H1 (cell line): ENCODE measurements around the gene CACNB4. TPM values are rescaled to one million over a fixed set of nuclear protein-coding genes. Genes with fewer than 3 reads are reported as not detected.
A peak's percentile ranks its signal among the peaks of the same experiment; 100 is the strongest.

Experiments used
- CTCF ChIA-PET: fragments of 300-600 bp; sonication (Branson Sonifier 250); formaldehyde crosslinking; loops from one replicate; lab custom pipeline; 2021; ENCODE audit not compliant: partially characterized antibody; lab: Charles Lee
- POLR2A ChIA-PET: fragments of 300-600 bp; sonication (Branson Sonifier 250); formaldehyde crosslinking; loops from one replicate; lab custom pipeline; 2021; ENCODE audit warnings: inconsistent platforms; ENCODE audit not compliant: partially characterized antibody; lab: Charles Lee
- DNase-seq, 2 experiments: peaks; one replicate each; pipeline versions ENCODE4 v3.0.0 to v3.0.0-alpha.2; 2010 to 2022; ENCODE audit warnings: low spot score in 2 of 2, low read depth in 1 of 2, mixed read lengths in 1 of 2
- FAIRE-seq: peaks from 2 replicates; lab custom pipeline; 2011; peaks lifted over from hg19 to GRCh38; lab: Jason Lieb, UNC
- H2AFZ ChIP-seq: 2 replicates; pipeline ENCODE4 v1.8.1; 2012; ENCODE audit warnings: low read length, inconsistent platforms
- H2AK5ac ChIP-seq: 2 replicates; pipeline ENCODE4 v1.6.1; 2013; ENCODE audit warnings: low read depth, low read length
- H2BK120ac ChIP-seq: replicated peaks from 2 replicates; pipeline ENCODE3; 2013; ENCODE audit warnings: low read depth, low read length, inconsistent platforms
- H2BK12ac ChIP-seq: 2 replicates; pipeline ENCODE4 v1.6.1; 2013; ENCODE audit warnings: low read depth, low read length
- H2BK15ac ChIP-seq: 2 replicates; pipeline ENCODE4 v1.6.1; 2013; ENCODE audit warnings: low read length
- H2BK20ac ChIP-seq: 2 replicates; pipeline ENCODE4 v1.6.1; 2013; ENCODE audit warnings: low read length
- H2BK5ac ChIP-seq: 2 replicates; pipeline ENCODE4 v1.6.1; 2013; ENCODE audit warnings: low read depth, low read length
- H3K14ac ChIP-seq: 2 replicates; pipeline ENCODE4 v1.6.1; 2013; ENCODE audit warnings: inconsistent platforms; ENCODE audit not compliant: insufficient read length
- H3K18ac ChIP-seq: 2 replicates; pipeline ENCODE4 v1.6.1; 2013; ENCODE audit warnings: low read length; ENCODE audit errors: extremely low read depth
- H3K23ac ChIP-seq: 2 replicates; pipeline ENCODE4 v1.6.1; 2013; ENCODE audit warnings: inconsistent platforms; ENCODE audit not compliant: insufficient read length
- H3K23me2 ChIP-seq: 2 replicates; pipeline ENCODE4 v1.6.1; 2013; ENCODE audit warnings: low read depth, low read length
- H3K27ac ChIP-seq: 2 replicates; pipeline ENCODE4 v1.6.1; 2011; ENCODE audit warnings: low read depth, low read length, inconsistent platforms
- H3K27me3 ChIP-seq, 4 experiments: replicated peaks in 1 of 4; 1 replicate in 1 of 4; 2 replicates in 3 of 4; pipeline versions ENCODE4 v1.6.1 to v1.8.1; 2011 to 2013; ENCODE audit warnings: low read length in 3 of 4, mild to moderate bottlenecking in 3 of 4, inconsistent platforms in 2 of 4, mixed read lengths in 2 of 4, moderate library complexity in 1 of 4; ENCODE audit not compliant: control insufficient read depth in 3 of 4, insufficient read depth in 3 of 4; ENCODE audit errors: extremely low read depth in 1 of 4
- H3K36me3 ChIP-seq, 4 experiments: 2 replicates each; pipeline versions ENCODE4 v1.6.1 to v1.8.1; 2011 to 2013; ENCODE audit warnings: mild to moderate bottlenecking in 4 of 4, low read length in 3 of 4, moderate library complexity in 2 of 4, control low read depth in 1 of 4, inconsistent platforms in 1 of 4; ENCODE audit not compliant: insufficient read depth in 4 of 4, control insufficient read depth in 2 of 4
- H3K4ac ChIP-seq: replicated peaks from 2 replicates; pipeline ENCODE3; 2013; ENCODE audit warnings: low read length, low read depth, mixed read lengths, inconsistent platforms; ENCODE audit not compliant: insufficient read length
- H3K4me1 ChIP-seq, 4 experiments: replicated peaks in 1 of 4; 1 replicate in 1 of 4; 2 replicates in 3 of 4; pipeline versions ENCODE4 v1.6.1 to v1.8.1; 2011 to 2013; ENCODE audit warnings: low read length in 3 of 4, inconsistent platforms in 2 of 4, mixed read lengths in 1 of 4; ENCODE audit not compliant: insufficient read depth in 4 of 4, control insufficient read depth in 3 of 4
- H3K4me2 ChIP-seq, 2 experiments: 2 replicates each; pipeline versions ENCODE4 v1.6.1 to v1.8.1; 2011 to 2013; ENCODE audit warnings: low read depth in 2 of 2, low read length in 2 of 2, control low read depth in 1 of 2, inconsistent platforms in 1 of 2, mild to moderate bottlenecking in 1 of 2; ENCODE audit not compliant: insufficient read depth in 1 of 2
- H3K4me3 ChIP-seq, 4 experiments: fragments of 200-600, 300-600 bp in 1 of 4; sonication (generic), shearing (Covaris generic), sonication (Bioruptor Twin) in 1 of 4; 2 replicates each; pipeline versions ENCODE4 v1.5.1 to v1.8.1; 2011 to 2016; ENCODE audit warnings: low read length in 4 of 4, low read depth in 3 of 4, control low read depth in 2 of 4, inconsistent platforms in 2 of 4, mild to moderate bottlenecking in 2 of 4, mixed read lengths in 1 of 4, moderate library complexity in 1 of 4; ENCODE audit not compliant: insufficient read depth in 2 of 4; ENCODE audit errors: extremely low read depth in 1 of 4
- H3K56ac ChIP-seq: replicated peaks from 2 replicates; pipeline ENCODE3; 2013; ENCODE audit warnings: low read depth, mild to moderate bottlenecking, mixed read lengths, low read length, inconsistent platforms; ENCODE audit not compliant: insufficient read length
- H3K79me1 ChIP-seq: 2 replicates; pipeline ENCODE4 v1.6.1; 2013; ENCODE audit warnings: low read depth, low read length, control low read depth
- H3K79me2 ChIP-seq, 2 experiments: 2 replicates each; pipeline versions ENCODE4 v1.6.1 to v1.8.1; 2012 to 2013; ENCODE audit warnings: low read length in 2 of 2, mild to moderate bottlenecking in 2 of 2, inconsistent platforms in 1 of 2; ENCODE audit not compliant: insufficient read depth in 2 of 2, control insufficient read depth in 1 of 2
- H3K9ac ChIP-seq, 4 experiments: replicated peaks in 1 of 4; 1 replicate in 1 of 4; 2 replicates in 3 of 4; pipeline versions ENCODE4 v1.6.1 to v1.8.1; 2011 to 2013; ENCODE audit warnings: low read depth in 3 of 4, low read length in 3 of 4, control low read depth in 2 of 4, mild to moderate bottlenecking in 2 of 4, moderate library complexity in 2 of 4, inconsistent platforms in 1 of 4; ENCODE audit errors: extremely low read depth in 1 of 4
- H3K9me3 ChIP-seq, 2 experiments: 2 replicates each; pipeline versions ENCODE4 v1.6.1 to v1.8.1; 2012 to 2013; ENCODE audit warnings: mild to moderate bottlenecking in 2 of 2, moderate library complexity in 2 of 2, control low read depth in 1 of 2, inconsistent platforms in 1 of 2, low read depth in 1 of 2, low read length in 1 of 2, mixed read lengths in 1 of 2; ENCODE audit not compliant: insufficient read depth in 2 of 2
- H4K20me1 ChIP-seq, 2 experiments: replicated peaks in 1 of 2; 2 replicates each; pipeline versions ENCODE3 to v1.8.1; 2011 to 2013; ENCODE audit warnings: inconsistent platforms in 2 of 2, low read length in 2 of 2, mild to moderate bottlenecking in 1 of 2; ENCODE audit not compliant: insufficient read depth in 2 of 2, control insufficient read depth in 1 of 2
- H4K5ac ChIP-seq: 2 replicates; pipeline ENCODE4 v1.6.1; 2013; ENCODE audit warnings: low read length, low read depth, mixed read lengths, inconsistent platforms; ENCODE audit not compliant: insufficient read length
- H4K8ac ChIP-seq: 2 replicates; pipeline ENCODE4 v1.8.0; 2013; ENCODE audit warnings: mild to moderate bottlenecking, moderate library complexity, low read length, inconsistent platforms; ENCODE audit not compliant: insufficient read depth; ENCODE audit errors: extremely low read depth
- H4K91ac ChIP-seq: replicated peaks from 2 replicates; pipeline ENCODE3; 2013; ENCODE audit warnings: low read length, mixed read lengths, inconsistent platforms; ENCODE audit not compliant: insufficient read length
- CTBP2 ChIP-seq: IDR thresholded peaks from 2 replicates; pipeline ENCODE4 v1.7.0; 2011; ENCODE audit warnings: borderline replicate concordance, mild to moderate bottlenecking, moderate library complexity, mixed read lengths, low read length; ENCODE audit not compliant: insufficient read depth, insufficient read length
- FOSL1 ChIP-seq: IDR thresholded peaks from 2 replicates; pipeline ENCODE4 v1.6.1; 2011; ENCODE audit warnings: mild to moderate bottlenecking, low read depth, low read length, moderate library complexity; ENCODE audit not compliant: insufficient read depth
- PHF8 ChIP-seq: fragments of 200-600 bp; sonication (generic); conservative IDR thresholded peaks from 2 replicates; pipeline ENCODE4 v1.7.1; 2012; ENCODE audit warnings: low read depth, mild to moderate bottlenecking, inconsistent platforms, low read length, moderate library complexity
- RFX5 ChIP-seq: IDR thresholded peaks from 2 replicates; pipeline ENCODE4 v1.6.1; 2011; ENCODE audit warnings: low read depth, low read length, improper control_type of control experiment, borderline replicate concordance
- WGBS, 2 experiments: shearing (Covaris generic) in 1 of 2; methylation state at CpG; one replicate each; pipeline versions ENCODE4 v1.1.6 to v1.1.7; 2013 to 2015; ENCODE audit warnings: low lambda C conversion rate in 2 of 2, mixed read lengths in 2 of 2, inconsistent platforms in 1 of 2, low coverage in 1 of 2, missing lambda C conversion rate in 1 of 2; ENCODE audit not compliant: insufficient replicate concordance in 2 of 2, insufficient coverage in 1 of 2, insufficient read length in 1 of 2; ENCODE audit errors: extremely low coverage in 1 of 2, missing lambda C conversion rate in 1 of 2; 5-methylcytosine and 5-hydroxymethylcytosine counted together
- polyA plus RNA-seq, 7 experiments: library from polyadenylated mRNA; depleted of rRNA in 3 of 7; stranded (reverse) in 5 of 7; unstranded in 2 of 7; fragments of >200 nt in 5 of 7; fragments of 200-250 nt in 2 of 7; gene quantifications; 1 replicate in 5 of 7; 2 replicates in 1 of 7; 4 replicates in 1 of 7; pipeline versions ENCODE4 v1.2.1 to v1.2.3, GENCODE V29; 2011 to 2013; ENCODE audit warnings: missing spikeins in 2 of 7, mixed read lengths in 2 of 7
- total RNA-seq: library from RNA; stranded (reverse); fragmentation: NEBNext Ultra II Directional; extraction: Animal tissue kit (Norgen Biotek cat#: 25700); gene quantifications from 2 replicates; pipeline ENCODE4 v1.2.1, GENCODE V29; 2021
- TF ChIP-seq, protein P1 (sequence below), 3 experiments: IDR thresholded peaks; 1 replicate in 2 of 3; 2 replicates in 1 of 3; pipeline versions ENCODE4 v1.5.1 to v1.6.1; 2011; ENCODE audit warnings: low read length in 3 of 3, mild to moderate bottlenecking in 3 of 3, inconsistent platforms in 2 of 3, low read depth in 1 of 3, moderate library complexity in 1 of 3; ENCODE audit not compliant: insufficient read depth in 1 of 3; ENCODE audit errors: control extremely low read depth in 1 of 3

The CACNB4 gene
- total and polyA plus RNA-seq, 2 of the 8 experiments (the other 6 are each of a cell fraction or from before 2014, with no cell fraction given): 2.0 to 4.0 TPM

- FAIRE-seq (no peak), DNase-seq (no peak)
- H2BK120ac ChIP-seq: no peak overlapping the region
- H4K20me1 ChIP-seq: no peaks in the 10 kb centered on the region
- no peak overlapping the region for H2AFZ ChIP-seq
- no peak overlapping the region for H3K56ac ChIP-seq
- ChIA-PET CTCF (interaction anchor here (0.6 to 1.5 kb wide), 6 partner anchors 9 to 429 kb away, joined by 3 to 9 read pairs (median 4); no protein-coding TSS in a partner anchor), POLR2A (interaction anchor here (2.9 kb wide), 1 partner anchor 21 kb away, joined by 12 read pairs; the partner anchor contains the start of gene ARL5A)
- peak overlapping the region; percentile 1 for H3K23ac ChIP-seq
- H3K4me3 ChIP-seq: no peak overlapping the region
- H3K27ac ChIP-seq: no peak overlapping the region
- H3K27me3 ChIP-seq: no peaks in the 10 kb centered on the region
- H4K91ac ChIP-seq: no peak overlapping the region
- H3K4ac ChIP-seq: no peak overlapping the region
- H3K9ac ChIP-seq: no peak overlapping the region
- no peaks in the 10 kb centered on the region for H3K9me3 ChIP-seq
- no peak overlapping the region for H4K5ac ChIP-seq
- no peaks in the 10 kb centered on the region for H3K79me1 ChIP-seq
- H3K14ac ChIP-seq: no peak overlapping the region
- no peak overlapping the region for H2BK12ac ChIP-seq
- no peak for TF ChIP-seq FOSL1
- no peak for TF ChIP-seq PHF8
- TF ChIP-seq CTBP2: no peak
- TF ChIP-seq, protein P1, sequence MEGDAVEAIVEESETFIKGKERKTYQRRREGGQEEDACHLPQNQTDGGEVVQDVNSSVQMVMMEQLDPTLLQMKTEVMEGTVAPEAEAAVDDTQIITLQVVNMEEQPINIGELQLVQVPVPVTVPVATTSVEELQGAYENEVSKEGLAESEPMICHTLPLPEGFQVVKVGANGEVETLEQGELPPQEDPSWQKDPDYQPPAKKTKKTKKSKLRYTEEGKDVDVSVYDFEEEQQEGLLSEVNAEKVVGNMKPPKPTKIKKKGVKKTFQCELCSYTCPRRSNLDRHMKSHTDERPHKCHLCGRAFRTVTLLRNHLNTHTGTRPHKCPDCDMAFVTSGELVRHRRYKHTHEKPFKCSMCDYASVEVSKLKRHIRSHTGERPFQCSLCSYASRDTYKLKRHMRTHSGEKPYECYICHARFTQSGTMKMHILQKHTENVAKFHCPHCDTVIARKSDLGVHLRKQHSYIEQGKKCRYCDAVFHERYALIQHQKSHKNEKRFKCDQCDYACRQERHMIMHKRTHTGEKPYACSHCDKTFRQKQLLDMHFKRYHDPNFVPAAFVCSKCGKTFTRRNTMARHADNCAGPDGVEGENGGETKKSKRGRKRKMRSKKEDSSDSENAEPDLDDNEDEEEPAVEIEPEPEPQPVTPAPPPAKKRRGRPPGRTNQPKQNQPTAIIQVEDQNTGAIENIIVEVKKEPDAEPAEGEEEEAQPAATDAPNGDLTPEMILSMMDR (IDR thresholded peaks at IDR 0.05; ENCODE audit: control extremely low read depth in 1 of 3, insufficient read depth in 1 of 3, low read depth in 1 of 3, low read length in 3 of 3): no peak
- TF ChIP-seq RFX5: no peak
- TF ChIP-seq, all 59 proteins: peak for 0
- Histone ChIP-seq H3K4me2 (no peak overlapping the region), H3K4me1 (no peaks in the 10 kb centered on the region), H4K8ac (no peak overlapping the region; the same call in 1 of the 2 replicates), H3K79me2 (no peaks in the 10 kb centered on the region), H3K23me2 (no peaks in the 10 kb centered on the region), H2BK15ac (no peak overlapping the region), H3K18ac (no peak overlapping the region), H2AK5ac (no peak overlapping the region), H3K36me3 (no peaks in the 10 kb centered on the region), H2BK20ac (no peak overlapping the region), H2BK5ac (no peak overlapping the region)
- WGBS, 2 experiments: 91% methylated on average over 4 of the region's 4 CpGs; no CpG with 5 or more reads in 1 of the 2 experiments
These were observed 249.3 kb downstream of the CACNB4 start for GRCh38 chr2:151849413-151850010.
